H9 (cell line): Measurements from ENCODE around the gene UTF1. TPM values are rescaled to one million over a fixed set of nuclear protein-coding genes. Genes with fewer than 3 reads are reported as not detected.

Experiments used
- DNase-seq: peaks from one replicate; pipeline ENCODE4 v3.0.0-alpha.2; 2017
- H2AFZ ChIP-seq: one replicate; pipeline ENCODE4 v1.6.1; 2013; ENCODE audit warnings: mild to moderate bottlenecking, low read length, control low read depth, moderate library complexity
- H2AK5ac ChIP-seq: 2 replicates; pipeline ENCODE4 v1.6.1; 2013; ENCODE audit warnings: low read length, control low read depth, mixed read lengths; ENCODE audit not compliant: insufficient read length
- H2BK120ac ChIP-seq: one replicate; pipeline ENCODE4 v1.6.1; 2013; ENCODE audit warnings: low read depth, mild to moderate bottlenecking, low read length, control low read depth, inconsistent platforms; ENCODE audit not compliant: poor library complexity, severe bottlenecking
- H2BK12ac ChIP-seq: 2 replicates; pipeline ENCODE4 v1.6.1; 2013; ENCODE audit warnings: low read length, control low read depth, mixed read lengths, low read depth; ENCODE audit not compliant: insufficient read length
- H2BK15ac ChIP-seq: 2 replicates; pipeline ENCODE4 v1.6.1; 2013; ENCODE audit warnings: low read depth, low read length, control low read depth
- H2BK20ac ChIP-seq: one replicate; pipeline ENCODE4 v1.6.1; 2013; ENCODE audit warnings: low read depth, mild to moderate bottlenecking, low read length, control low read depth, inconsistent platforms; ENCODE audit not compliant: poor library complexity, severe bottlenecking
- H2BK5ac ChIP-seq: 2 replicates; pipeline ENCODE4 v1.6.1; 2013; ENCODE audit warnings: low read length, control low read depth, mixed read lengths; ENCODE audit not compliant: insufficient read length
- H3K14ac ChIP-seq: 2 replicates; pipeline ENCODE4 v1.6.1; 2013; ENCODE audit warnings: low read length, control low read depth; ENCODE audit not compliant: insufficient read depth
- H3K18ac ChIP-seq: 2 replicates; pipeline ENCODE4 v1.6.1; 2013; ENCODE audit warnings: low read depth, mild to moderate bottlenecking, mixed read lengths, low read length, control low read depth; ENCODE audit not compliant: insufficient read length
- H3K23ac ChIP-seq: 2 replicates; pipeline ENCODE4 v1.6.1; 2013; ENCODE audit warnings: low read length, control low read depth, mixed read lengths, low read depth; ENCODE audit not compliant: insufficient read length
- H3K23me2 ChIP-seq: 2 replicates; pipeline ENCODE4 v1.6.1; 2013; ENCODE audit warnings: low read depth, mild to moderate bottlenecking, mixed read lengths, low read length, control low read depth; ENCODE audit not compliant: insufficient read length, poor library complexity, severe bottlenecking
- H3K27ac ChIP-seq: 2 replicates; pipeline ENCODE4 v1.5.1; 2013; ENCODE audit warnings: low read length, control low read depth, mixed read lengths, low read depth; ENCODE audit not compliant: insufficient read length
- H3K27me3 ChIP-seq: 2 replicates; pipeline ENCODE4 v1.6.1; 2013; ENCODE audit warnings: low read length, control low read depth, inconsistent platforms; ENCODE audit not compliant: insufficient read depth
- H3K4ac ChIP-seq: 2 replicates; pipeline ENCODE4 v1.6.1; 2013; ENCODE audit warnings: low read depth, mild to moderate bottlenecking, control low read depth, inconsistent platforms, low read length, moderate library complexity
- H3K4me1 ChIP-seq: 2 replicates; pipeline ENCODE4 v1.6.1; 2013; ENCODE audit warnings: low read length, control low read depth, inconsistent platforms; ENCODE audit not compliant: insufficient read depth
- H3K4me2 ChIP-seq: 2 replicates; pipeline ENCODE4 v1.6.1; 2013; ENCODE audit warnings: low read length, control low read depth, mixed read lengths; ENCODE audit not compliant: insufficient read length, insufficient read depth
- H3K56ac ChIP-seq: 2 replicates; pipeline ENCODE4 v1.6.1; 2013; ENCODE audit warnings: low read depth, mild to moderate bottlenecking, mixed read lengths, low read length, control low read depth; ENCODE audit not compliant: insufficient read length
- H3K79me1 ChIP-seq: 2 replicates; pipeline ENCODE4 v1.6.1; 2013; ENCODE audit warnings: low read depth, mild to moderate bottlenecking, moderate library complexity, low read length, control low read depth, inconsistent platforms; ENCODE audit not compliant: insufficient read depth, poor library complexity, severe bottlenecking
- H3K79me2 ChIP-seq: 2 replicates; pipeline ENCODE4 v1.6.1; 2013; ENCODE audit warnings: low read length, control low read depth, inconsistent platforms; ENCODE audit not compliant: insufficient read depth
- H3K9ac ChIP-seq: 2 replicates; pipeline ENCODE4 v1.6.1; 2013; ENCODE audit warnings: low read length, control low read depth, mixed read lengths; ENCODE audit not compliant: insufficient read length; ENCODE audit errors: extremely low read depth
- H3K9me3 ChIP-seq: one replicate; pipeline ENCODE4 v1.6.1; 2013; ENCODE audit warnings: low read depth, low read length, inconsistent platforms; ENCODE audit not compliant: control insufficient read depth
- H3T11ph ChIP-seq: one replicate; pipeline ENCODE4 v1.6.1; 2013; ENCODE audit warnings: mild to moderate bottlenecking, low read length, control low read depth, inconsistent platforms
- H4K20me1 ChIP-seq: one replicate; pipeline ENCODE4 v1.6.1; 2013; ENCODE audit not compliant: control insufficient read depth, insufficient read length, insufficient read depth
- H4K5ac ChIP-seq: 2 replicates; pipeline ENCODE4 v1.6.1; 2013; ENCODE audit warnings: low read depth, mild to moderate bottlenecking, mixed read lengths, low read length, control low read depth; ENCODE audit not compliant: insufficient read length
- H4K8ac ChIP-seq: replicated peaks from 2 replicates; pipeline ENCODE4 v1.6.1; 2013; ENCODE audit warnings: low read length, control low read depth, mixed read lengths, low read depth; ENCODE audit not compliant: insufficient read length
- H4K91ac ChIP-seq: 2 replicates; pipeline ENCODE4 v1.6.1; 2013; ENCODE audit warnings: low read depth, mild to moderate bottlenecking, moderate library complexity, mixed read lengths, low read length, control low read depth; ENCODE audit not compliant: insufficient read length
- H3K27ac Mint-ChIP-seq, 3 experiments: 2 replicates in 2 of 3; 3 replicates in 1 of 3; pipeline ENCODE4 v1.8.0; 2020 to 2021; ENCODE audit warnings: mixed read lengths in 3 of 3, mild to moderate bottlenecking in 1 of 3, moderate library complexity in 1 of 3
- H3K27me3 Mint-ChIP-seq: 2 replicates; pipeline ENCODE4 v1.8.0; 2021; ENCODE audit warnings: low read depth, mild to moderate bottlenecking, moderate library complexity, mixed read lengths
- H3K36me3 Mint-ChIP-seq, 3 experiments: 2 replicates in 2 of 3; 3 replicates in 1 of 3; pipeline ENCODE4 v1.8.0; 2020 to 2021; ENCODE audit warnings: low read depth in 3 of 3, mixed read lengths in 3 of 3; ENCODE audit not compliant: insufficient read depth in 1 of 3
- H3K4me1 Mint-ChIP-seq, 2 experiments: 2 replicates each; pipeline ENCODE4 v1.8.0; 2020; ENCODE audit warnings: mixed read lengths in 2 of 2
- H3K4me3 Mint-ChIP-seq, 2 experiments: 2 replicates in 1 of 2; 3 replicates in 1 of 2; pipeline ENCODE4 v1.8.0; 2020 to 2021; ENCODE audit warnings: mild to moderate bottlenecking in 2 of 2, mixed read lengths in 2 of 2, moderate library complexity in 1 of 2
- H3K9me3 Mint-ChIP-seq, 2 experiments: 2 replicates in 1 of 2; 3 replicates in 1 of 2; pipeline ENCODE4 v1.8.0; 2020; ENCODE audit warnings: mild to moderate bottlenecking in 2 of 2, mixed read lengths in 2 of 2, moderate library complexity in 1 of 2
- WGBS: extraction: QIAGEN DNeasy Blood & Tissue Kit; methylation state at CpG from one replicate; pipeline ENCODE4 v1.1.7; 2013; ENCODE audit warnings: missing lambda C conversion rate, low lambda C conversion rate, mixed read lengths; ENCODE audit not compliant: insufficient read length; ENCODE audit errors: extremely low coverage; 5-methylcytosine and 5-hydroxymethylcytosine counted together
- total RNA-seq: library from RNA; stranded (reverse); gene quantifications from 2 replicates; pipeline ENCODE4 v1.2.1, GENCODE V29; 2021
- TF ChIP-seq, protein P1 (sequence below): fragments of 200-600 bp; sonication (generic); conservative IDR thresholded peaks from 3 replicates; pipeline ENCODE4 v1.8.0; 2021; ENCODE audit warnings: antibody characterized with exemption, mild to moderate bottlenecking

UTF1 gene
- total RNA-seq, 1 experiment from 2014 or later = 31.5 TPM

DNA sequence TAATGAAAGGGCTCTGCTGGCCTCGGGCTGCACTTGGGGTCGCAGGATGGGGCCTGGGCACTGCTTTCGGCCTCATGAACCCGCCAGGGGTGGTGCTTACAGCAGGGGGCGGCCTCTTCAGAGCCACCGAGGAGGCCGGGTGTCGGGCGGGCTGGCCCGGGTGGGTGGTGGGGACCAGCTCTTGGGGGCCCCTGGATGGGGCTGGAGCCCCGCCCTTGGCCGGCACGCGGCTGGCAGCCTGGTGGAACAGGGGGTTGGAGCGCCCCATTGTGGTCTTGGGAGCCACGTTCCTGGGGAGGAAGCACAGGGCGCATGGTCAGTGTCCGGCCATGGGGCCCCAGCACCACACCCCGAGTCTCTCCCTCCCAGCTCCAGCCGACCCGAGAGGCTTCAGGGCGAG is 37.8 kb downstream of the UTF1 start:
- no peak overlapping the region for H3K9ac ChIP-seq
- peaks cover 14% of the 10 kb centered on the region for H3K27me3 Mint-ChIP-seq
- WGBS = no CpG with 5 or more reads among the region's 22 CpGs
- DNase-seq = no peak
- peaks cover under 1% of the 10 kb centered on the region for H4K20me1 ChIP-seq
- H2AK5ac ChIP-seq = no peak overlapping the region
- no peaks in the 10 kb centered on the region for H3K36me3 Mint-ChIP-seq
- no peak overlapping the region for H2BK20ac ChIP-seq
- no peak overlapping the region for H3K4me2 ChIP-seq
- H3K18ac ChIP-seq = no peak overlapping the region
- H4K8ac ChIP-seq = no peak overlapping the region
- no peak overlapping the region for H4K5ac ChIP-seq
- no peak overlapping the region for H2BK15ac ChIP-seq
- no peak overlapping the region for H3K23ac ChIP-seq
- no peak overlapping the region for H3T11ph ChIP-seq
- H3K14ac ChIP-seq = no peak overlapping the region
- no peak overlapping the region for H2BK5ac ChIP-seq
- TF ChIP-seq, protein P1, sequence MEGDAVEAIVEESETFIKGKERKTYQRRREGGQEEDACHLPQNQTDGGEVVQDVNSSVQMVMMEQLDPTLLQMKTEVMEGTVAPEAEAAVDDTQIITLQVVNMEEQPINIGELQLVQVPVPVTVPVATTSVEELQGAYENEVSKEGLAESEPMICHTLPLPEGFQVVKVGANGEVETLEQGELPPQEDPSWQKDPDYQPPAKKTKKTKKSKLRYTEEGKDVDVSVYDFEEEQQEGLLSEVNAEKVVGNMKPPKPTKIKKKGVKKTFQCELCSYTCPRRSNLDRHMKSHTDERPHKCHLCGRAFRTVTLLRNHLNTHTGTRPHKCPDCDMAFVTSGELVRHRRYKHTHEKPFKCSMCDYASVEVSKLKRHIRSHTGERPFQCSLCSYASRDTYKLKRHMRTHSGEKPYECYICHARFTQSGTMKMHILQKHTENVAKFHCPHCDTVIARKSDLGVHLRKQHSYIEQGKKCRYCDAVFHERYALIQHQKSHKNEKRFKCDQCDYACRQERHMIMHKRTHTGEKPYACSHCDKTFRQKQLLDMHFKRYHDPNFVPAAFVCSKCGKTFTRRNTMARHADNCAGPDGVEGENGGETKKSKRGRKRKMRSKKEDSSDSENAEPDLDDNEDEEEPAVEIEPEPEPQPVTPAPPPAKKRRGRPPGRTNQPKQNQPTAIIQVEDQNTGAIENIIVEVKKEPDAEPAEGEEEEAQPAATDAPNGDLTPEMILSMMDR = peak; percentile 33; the same call in 2 of the 3 replicates
- no peak overlapping the region for H2AFZ ChIP-seq
- H3K27ac Mint-ChIP-seq = no peak overlapping the region
- no peaks in the 10 kb centered on the region for H3K79me2 ChIP-seq
- H2BK120ac ChIP-seq = no peak overlapping the region
- no peaks in the 10 kb centered on the region for H3K9me3 Mint-ChIP-seq
- H3K27me3 ChIP-seq = no peaks in the 10 kb centered on the region; the same call in 1 of the 2 replicates
- H3K23me2 ChIP-seq = no peaks in the 10 kb centered on the region
- no peaks in the 10 kb centered on the region for H3K79me1 ChIP-seq
- H3K4me3 Mint-ChIP-seq = no peak overlapping the region
- H3K4me1 Mint-ChIP-seq = peaks cover 0 to 5% of the 10 kb centered on the region in 2 experiments; a peak in 3 of 4 replicates
- no peak overlapping the region for H2BK12ac ChIP-seq
- no peaks in the 10 kb centered on the region for H3K4me1 ChIP-seq
- no peak overlapping the region for H3K56ac ChIP-seq
- H4K91ac ChIP-seq = no peak overlapping the region
- H3K4ac ChIP-seq = no peak overlapping the region
- no peaks in the 10 kb centered on the region for H3K9me3 ChIP-seq
- no peak overlapping the region for H3K27ac ChIP-seq
